HCT116 (cell line): Measurements from ENCODE around the gene WFDC8. TPM values are rescaled to one million over a fixed set of nuclear protein-coding genes. Genes with fewer than 3 reads are reported as not detected.

Experiments
- ATAC-seq: fragments of 200-7000 bp; cut with Tn5 transposase; 2 replicates; pipeline ENCODE4 v1.9.1; 2020; ENCODE audit warnings: mild to moderate bottlenecking, moderate library complexity
- BruUV-seq: library from RNA; stranded (reverse); fragments of 400-500 nt; replicated peaks from 2 replicates; lab custom pipeline; 2021; lab: Mats Ljungman, UMichigan
- CTCF ChIA-PET: fragments of 300-600 bp; sonication (Branson Sonifier 250); formaldehyde crosslinking; loops from one replicate; lab custom pipeline; 2021; ENCODE audit warnings: antibody characterized with exemption; lab: Charles Lee
- POLR2A ChIA-PET: fragments of 300-600, 350-600 bp; sonication (Branson Sonifier 250); formaldehyde crosslinking; loops from one replicate; lab custom pipeline; 2021; ENCODE audit warnings: antibody characterized with exemption; lab: Charles Lee
- RAD21 ChIA-PET, 2 experiments: fragments of 300-600 bp; sonication (Branson Sonifier 250); formaldehyde crosslinking; loops; one replicate each; lab custom pipeline; 2023; ENCODE audit warnings: low total read pairs in 2 of 2; ENCODE audit not compliant: uncharacterized antibody in 2 of 2, unreplicated experiment in 2 of 2, low non-redundant PET in 1 of 2; lab: Charles Lee
- DNase-seq: peaks from one replicate; pipeline ENCODE4 v3.0.0-alpha.2; 2010; ENCODE audit warnings: low read depth, low spot score
- H2AFZ ChIP-seq: fragments of 200-600 bp; shearing (Covaris generic), sonication (generic); 2 replicates; pipeline ENCODE4 v1.6.1; 2017; ENCODE audit warnings: low read depth, mixed run types, mixed read lengths, antibody characterized with exemption, low read length; ENCODE audit not compliant: poor library complexity, severe bottlenecking
- H3K27ac ChIP-seq: 2 replicates; pipeline ENCODE4 v1.5.1; 2012; ENCODE audit warnings: low read depth, low read length
- H3K27me3 ChIP-seq: fragments of 200-600 bp; sonication (generic); 2 replicates; pipeline ENCODE4 v1.6.1; 2016; ENCODE audit warnings: mixed run types, low read length, mixed read lengths; ENCODE audit not compliant: insufficient read depth
- H3K36me3 ChIP-seq, 2 experiments: fragments of 200-500 bp in 1 of 2; fragments of 200-600 bp in 1 of 2; sonication (Bioruptor generic) in 1 of 2; sonication (generic) in 1 of 2; 2 replicates each; pipeline versions ENCODE4 v1.5.1 to v1.6.1; 2014 to 2016; ENCODE audit warnings: low read length in 2 of 2, inconsistent platforms in 1 of 2, mixed read lengths in 1 of 2, mixed run types in 1 of 2; ENCODE audit not compliant: insufficient read depth in 2 of 2, control insufficient read depth in 1 of 2
- H3K4me1 ChIP-seq, 2 experiments: fragments of 200-600 bp in 1 of 2; sonication (generic) in 1 of 2; 2 replicates each; pipeline versions ENCODE4 v1.5.1 to v1.6.1; 2012 to 2017; ENCODE audit warnings: low read length in 2 of 2, inconsistent platforms in 1 of 2, mild to moderate bottlenecking in 1 of 2, mixed read lengths in 1 of 2, mixed run types in 1 of 2, moderate library complexity in 1 of 2; ENCODE audit not compliant: insufficient read depth in 2 of 2, control insufficient read depth in 1 of 2
- H3K4me2 ChIP-seq: fragments of 200-600 bp; sonication (generic); 2 replicates; pipeline ENCODE4 v1.6.1; 2017; ENCODE audit warnings: mixed run types, low read length, mixed read lengths
- H3K4me3 ChIP-seq, 2 experiments: fragments of 200-600 bp in 1 of 2; sonication (generic) in 1 of 2; replicated peaks in 1 of 2; 2 replicates each; pipeline ENCODE4 v1.5.1; 2011 to 2016; ENCODE audit warnings: low read length in 2 of 2, control low read depth in 1 of 2, low read depth in 1 of 2, mild to moderate bottlenecking in 1 of 2, mixed read lengths in 1 of 2, mixed run types in 1 of 2
- H3K79me2 ChIP-seq: fragments of 200-600 bp; sonication (generic); 2 replicates; pipeline ENCODE4 v1.6.1; 2017; ENCODE audit warnings: mild to moderate bottlenecking, mixed run types, low read length, moderate library complexity, mixed read lengths; ENCODE audit not compliant: insufficient read depth
- H3K9ac ChIP-seq: fragments of 200-600 bp; sonication (generic); 2 replicates; pipeline ENCODE4 v1.6.1; 2016; ENCODE audit warnings: low read length, mixed read lengths
- H3K9me2 ChIP-seq: fragments of 200-600 bp; sonication (generic), shearing (Covaris generic); 2 replicates; pipeline ENCODE4 v1.6.1; 2017; ENCODE audit warnings: mixed run types, mild to moderate bottlenecking, moderate library complexity; ENCODE audit not compliant: insufficient read depth
- H3K9me3 ChIP-seq, 2 experiments: fragments of 200-500 bp in 1 of 2; fragments of 200-600 bp in 1 of 2; sonication (Bioruptor generic) in 1 of 2; sonication (generic) in 1 of 2; 2 replicates each; pipeline ENCODE4 v1.6.1; 2014 to 2017; ENCODE audit warnings: low read length in 2 of 2, mixed read lengths in 2 of 2, inconsistent platforms in 1 of 2, low read depth in 1 of 2, mild to moderate bottlenecking in 1 of 2, mixed run types in 1 of 2, moderate library complexity in 1 of 2; ENCODE audit not compliant: control insufficient read depth in 1 of 2, insufficient read depth in 1 of 2
- H4K20me1 ChIP-seq: fragments of 200-600 bp; sonication (generic), shearing (Covaris generic); 2 replicates; pipeline ENCODE4 v1.6.1; 2017; ENCODE audit warnings: mixed run types, mild to moderate bottlenecking, moderate library complexity; ENCODE audit not compliant: insufficient read depth
- ATF3 ChIP-seq: IDR thresholded peaks from 2 replicates; pipeline ENCODE4 v1.6.1; 2012
- CBX3 ChIP-seq: IDR thresholded peaks from 2 replicates; pipeline ENCODE4 v1.6.1; 2012; ENCODE audit warnings: low read depth
- CTCF ChIP-seq, 3 experiments: fragments of 200-600 bp in 1 of 3; sonication (generic) in 1 of 3; IDR thresholded peaks in 2 of 3; conservative IDR thresholded peaks in 1 of 3; 2 replicates each; pipeline ENCODE4 v1.5.1; 2012 to 2017; ENCODE audit warnings: low read depth in 2 of 3, low read length in 2 of 3, antibody characterized with exemption in 1 of 3, borderline replicate concordance in 1 of 3, control low read depth in 1 of 3, mild to moderate bottlenecking in 1 of 3, mixed read lengths in 1 of 3, mixed run types in 1 of 3, moderate library complexity in 1 of 3; ENCODE audit not compliant: insufficient read depth in 1 of 3
- EGR1 ChIP-seq: IDR thresholded peaks from 2 replicates; pipeline ENCODE4 v1.6.1; 2012; ENCODE audit warnings: low read depth
- EZH2 ChIP-seq: fragments of 200-600 bp; sonication (generic); IDR thresholded peaks from 2 replicates; pipeline ENCODE4 v1.6.1; 2017; ENCODE audit warnings: antibody characterized with exemption, mixed run types
- EZH2phosphoT487 ChIP-seq: fragments of 200-600 bp; IDR thresholded peaks from 2 replicates; pipeline ENCODE4 v1.6.1; 2018; ENCODE audit warnings: antibody characterized with exemption, borderline replicate concordance
- FOSL1 ChIP-seq: IDR thresholded peaks from 2 replicates; pipeline ENCODE4 v1.6.1; 2012; ENCODE audit warnings: low read depth
- JUND ChIP-seq: IDR thresholded peaks from 2 replicates; pipeline ENCODE4 v1.6.1; 2012
- MAX ChIP-seq: IDR thresholded peaks from 2 replicates; pipeline ENCODE4 v1.6.1; 2012
- POLR2A ChIP-seq: IDR thresholded peaks from 2 replicates; pipeline ENCODE4 v1.7.0; 2011; ENCODE audit warnings: borderline replicate concordance; ENCODE audit not compliant: insufficient read depth, insufficient read length; ENCODE audit errors: extremely low read depth
- POLR2AphosphoS5 ChIP-seq: IDR thresholded peaks from 2 replicates; pipeline ENCODE4 v1.6.1; 2011; ENCODE audit warnings: mild to moderate bottlenecking, low read depth, low read length, moderate library complexity
- RAD21 ChIP-seq: IDR thresholded peaks from 2 replicates; pipeline ENCODE4 v1.6.1; 2012; ENCODE audit warnings: low read depth, mild to moderate bottlenecking
- SP1 ChIP-seq: IDR thresholded peaks from 2 replicates; pipeline ENCODE4 v1.6.1; 2012; ENCODE audit warnings: low read depth
- SRF ChIP-seq: IDR thresholded peaks from 2 replicates; pipeline ENCODE4 v1.6.1; 2012; ENCODE audit warnings: low read depth
- TCF7L2 ChIP-seq: IDR thresholded peaks from 2 replicates; pipeline ENCODE4 v1.7.0; 2011; ENCODE audit warnings: borderline replicate concordance, inconsistent platforms; ENCODE audit not compliant: insufficient read depth, insufficient read length; ENCODE audit errors: extremely low read depth
- YY1 ChIP-seq: IDR thresholded peaks from 2 replicates; pipeline ENCODE4 v1.6.1; 2011; ENCODE audit warnings: low read length, low read depth, moderate library complexity, mild to moderate bottlenecking; ENCODE audit not compliant: insufficient replicate concordance; ENCODE audit errors: extremely low read depth
- ZBTB33 ChIP-seq: IDR thresholded peaks from 2 replicates; pipeline ENCODE4 v1.6.1; 2011; ENCODE audit warnings: mild to moderate bottlenecking, low read length, moderate library complexity; ENCODE audit not compliant: insufficient replicate concordance; ENCODE audit errors: extremely low read depth
- ZFX ChIP-seq: fragments of 450-650 bp; IDR thresholded peaks from 2 replicates; pipeline ENCODE4 v1.6.1; 2017
- intact Hi-C: fragments of 100-400 bp; cut with micrococcal nuclease; formaldehyde crosslinking; loops from 2 replicates; pipeline ENCODE4 v1.10.0; 2022
- total RNA-seq: library from RNA; stranded (reverse); gene quantifications from one replicate; pipeline ENCODE4 v1.2.1, GENCODE V29; 2021; ENCODE audit not compliant: unreplicated experiment

Gene WFDC8
- total RNA-seq, 1 experiment from 2014 or later, result not detected

DNA sequence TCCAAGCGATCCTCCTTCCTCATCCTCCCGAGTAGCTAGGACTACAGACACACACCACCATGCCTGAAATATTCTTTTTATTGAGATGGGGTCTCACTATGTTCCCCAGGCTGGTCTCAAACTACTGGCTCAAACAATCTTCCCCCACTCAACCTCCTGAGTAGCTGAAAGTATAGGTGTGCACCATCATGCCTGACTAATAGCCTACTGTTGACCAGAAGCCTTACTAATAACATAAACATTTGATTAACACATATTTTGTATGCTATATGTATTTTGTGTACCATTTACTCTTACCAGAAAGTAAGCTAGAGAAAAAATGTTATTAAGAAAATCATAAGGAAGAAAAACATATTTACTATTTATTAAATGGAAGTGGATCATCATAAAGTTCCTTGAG, 38.5 kb upstream of the WFDC8 start:
- no peak overlapping the region for H3K4me2 ChIP-seq
- TF ChIP-seq POLR2A (no peak), SP1 (no peak), ZBTB33 (no peak), YY1 (no peak), ATF3 (no peak), EGR1 (no peak), CBX3 (no peak), EZH2 (no peak), CTCF (IDR thresholded peaks at IDR 0.05 in 2 of 3, conservative IDR thresholded peaks at IDR 0.05 in 1 of 3; ENCODE audit: borderline replicate concordance in 1 of 3, insufficient read depth in 1 of 3, low read depth in 2 of 3, low read length in 2 of 3) (no peak), ZFX (no peak), JUND (no peak), TCF7L2 (no peak), FOSL1 (no peak), MAX (no peak), POLR2AphosphoS5 (no peak), RAD21 (no peak), SRF (no peak), EZH2phosphoT487 (no peak)
- no peak overlapping the region for H3K27ac ChIP-seq
- DNase-seq, result no peak
- H3K9me2 ChIP-seq, result no peaks in the 10 kb centered on the region
- no peaks in the 10 kb centered on the region for H3K9me3 ChIP-seq
- no peak overlapping the region for H3K4me3 ChIP-seq
- H3K36me3 ChIP-seq, result no peaks in the 10 kb centered on the region
- H3K4me1 ChIP-seq, result no peaks in the 10 kb centered on the region
- ATAC-seq, result no peak
- RAD21 ChIA-PET, result no interaction called here
- no peak overlapping the region for H2AFZ ChIP-seq
- H3K79me2 ChIP-seq, result no peaks in the 10 kb centered on the region
- no peaks in the 10 kb centered on the region for H4K20me1 ChIP-seq
- no peaks in the 10 kb centered on the region for H3K27me3 ChIP-seq
- intact Hi-C loops, result no loop called here
- no TSS peak for BruUV-seq
- no peak overlapping the region for H3K9ac ChIP-seq
- CTCF ChIA-PET, result interaction anchor here (1.0 kb wide), 1 partner anchor 12 kb away, joined by 4 read pairs; the partner anchor contains the start of gene WFDC10A
- POLR2A ChIA-PET, result no interaction called here
